HG03558 (cell line): ENCODE measurements around the gene SFSWAP.
A peak's percentile ranks its signal among the peaks of the same experiment; 100 is the strongest.
"Not testable (repeated sequence)": the region's sequence is repeated elsewhere in the genome, so short reads cannot be mapped to it uniquely, and the experiment has no call there.

ENCODE experiments used
- ATAC-seq: cut with Tn5 transposase; IDR thresholded peaks from one replicate; pipeline ENCODE4 v1.9.1; 2021; ENCODE audit warnings: moderate number of reproducible peaks; ENCODE audit not compliant: unreplicated experiment; ENCODE audit errors: extremely low read depth

The SFSWAP gene

GRCh38 chr12:131710464-131711457 is at the start of gene SFSWAP:
SFSWAP (plus strand) TSS chr12:131711090; CDS start chr12:131711230, 140 bp downstream.
- ATAC-seq, result peak; percentile 50

- ATAC-seq, result not testable (repeated sequence)
Observed at GRCh38 chr12:131661170-131661985, 49.5 kb upstream of the SFSWAP start.

GRCh38 chr12:131661986-131662288 is 49.0 kb upstream of the SFSWAP start:
- ATAC-seq, result not testable (repeated sequence)

- not testable (repeated sequence) for ATAC-seq
Observed at GRCh38 chr12:131662346-131662745, 48.5 kb upstream of the SFSWAP start.

- not testable (repeated sequence) for ATAC-seq
Observed at GRCh38 chr12:131665666-131666065, 45.2 kb upstream of the SFSWAP start.

GRCh38 chr12:131666486-131666885 is 44.4 kb upstream of the SFSWAP start:
- not testable (repeated sequence) for ATAC-seq

- ATAC-seq, result not testable (repeated sequence)
Observed at GRCh38 chr12:131666978-131667601, 43.8 kb upstream of the SFSWAP start.

GRCh38 chr12:131671276-131671675 is 39.6 kb upstream of the SFSWAP start:
- no peak for ATAC-seq

- no peak for ATAC-seq
Observed at GRCh38 chr12:131671871-131672270, 39.0 kb upstream of the SFSWAP start.

- no peak for ATAC-seq
Observed at GRCh38 chr12:131672311-131672940, 38.5 kb upstream of the SFSWAP start.

GRCh38 chr12:131672941-131673887 is 37.7 kb upstream of the SFSWAP start:
- no peak for ATAC-seq

- no peak for ATAC-seq
Observed at GRCh38 chr12:131673888-131674257, 37.0 kb upstream of the SFSWAP start.

GRCh38 chr12:131674373-131674772 is 36.5 kb upstream of the SFSWAP start:
- ATAC-seq, result no peak

- no peak for ATAC-seq
Observed at GRCh38 chr12:131675126-131676080, 35.5 kb upstream of the SFSWAP start.

GRCh38 chr12:131676544-131676943 is 34.3 kb upstream of the SFSWAP start:
- ATAC-seq, result no peak

- ATAC-seq, result not testable (repeated sequence)
Observed at GRCh38 chr12:131677067-131677466, 33.8 kb upstream of the SFSWAP start.

- no peak for ATAC-seq
Observed at GRCh38 chr12:131677699-131678098, 33.2 kb upstream of the SFSWAP start.
